Spleen (tissue), 11 donors: ENCODE results near the gene IL17F. TPM values are rescaled to one million over a fixed set of nuclear protein-coding genes. Genes with fewer than 3 reads are reported as not detected.

Experiments used
- DNase-seq: peaks from one replicate; pipeline ENCODE4 v3.0.0-alpha.2; 2020
- H3K27ac ChIP-seq, 8 donors: fragments of 200-600 bp; sonication (generic) in 7 of 8; 1 replicate in 4 of 8; 2 replicates in 4 of 8; pipeline versions ENCODE4 v1.5.0 to v1.8.0; 2016 to 2021; ENCODE audit warnings: inconsistent platforms in 4 of 8, mild to moderate bottlenecking in 4 of 8, moderate library complexity in 1 of 8
- H3K27me3 ChIP-seq, 7 donors: fragments of 200-600 bp; sonication (generic) in 6 of 7; replicated peaks in 1 of 7; 1 replicate in 4 of 7; 2 replicates in 3 of 7; pipeline versions ENCODE4 v1.5.0 to v1.8.0; 2016 to 2021; ENCODE audit warnings: inconsistent platforms in 3 of 7, mild to moderate bottlenecking in 1 of 7
- H3K36me3 ChIP-seq, 6 donors: fragments of 200-600 bp; sonication (generic) in 5 of 6; 1 replicate in 4 of 6; 2 replicates in 2 of 6; pipeline versions ENCODE4 v1.5.0 to v1.8.0; 2016 to 2021; ENCODE audit warnings: inconsistent platforms in 2 of 6
- H3K4me1 ChIP-seq, 6 donors: fragments of 200-600 bp; sonication (generic) in 5 of 6; 1 replicate in 3 of 6; 2 replicates in 3 of 6; pipeline versions ENCODE4 v1.5.0 to v1.8.0; 2016 to 2021; ENCODE audit warnings: inconsistent platforms in 3 of 6
- H3K4me3 ChIP-seq, 8 donors: fragments of 200-600 bp; sonication (generic) in 7 of 8; 1 replicate in 4 of 8; 2 replicates in 4 of 8; pipeline versions ENCODE4 v1.5.0 to v1.8.0; 2016 to 2021; ENCODE audit warnings: inconsistent platforms in 4 of 8, mild to moderate bottlenecking in 4 of 8, moderate library complexity in 2 of 8
- H3K9me3 ChIP-seq, 8 donors: fragments of 200-600 bp; sonication (generic) in 7 of 8; 1 replicate in 4 of 8; 2 replicates in 4 of 8; pipeline versions ENCODE4 v1.5.0 to v1.8.0; 2016 to 2021; ENCODE audit warnings: inconsistent platforms in 4 of 8
- CTCF ChIP-seq, 11 experiments: fragments of 200-600 bp in 7 of 11; fragments of 450-650 bp in 4 of 11; sonication (generic) in 4 of 11; IDR thresholded peaks in 8 of 11; conservative IDR thresholded peaks in 3 of 11; 1 replicate in 7 of 11; 2 replicates in 4 of 11; pipeline versions ENCODE4 v1.4.0 to v1.8.0; 2016 to 2021; ENCODE audit warnings: antibody characterized with exemption in 11 of 11, inconsistent platforms in 4 of 11, mild to moderate bottlenecking in 1 of 11
- POLR2A ChIP-seq, 3 donors: fragments of 450-650 bp; IDR thresholded peaks; one replicate each; pipeline ENCODE4 v1.5.1; 2017; ENCODE audit warnings: antibody characterized with exemption in 3 of 3, mild to moderate bottlenecking in 1 of 3
- POLR2AphosphoS5 ChIP-seq, 3 donors: sonication (generic); formaldehyde crosslinking; IDR thresholded peaks; one replicate each; pipeline ENCODE4 v1.5.1; 2017; ENCODE audit warnings: antibody characterized with exemption in 3 of 3
- WGBS, 5 donors: extraction: QIAGEN DNeasy Blood & Tissue Kit in 3 of 5; methylation state at CpG; one replicate each; pipeline versions ENCODE4 v1.1.5 to v1.1.7; 2013 to 2018; 5-methylcytosine and 5-hydroxymethylcytosine counted together
- intact Hi-C: fragments of 100-400 bp; cut with DNase I; formaldehyde crosslinking; loops from one replicate; pipeline ENCODE4 v1.15.0; 2023; ENCODE audit warnings: low total_unique reads
- polyA plus RNA-seq, 3 donors: library from polyadenylated mRNA; stranded (reverse); fragments of 200-250 nt; gene quantifications; one replicate each; pipeline ENCODE4 v1.2.1, GENCODE V29; 2013
- total RNA-seq, 7 donors: library from RNA; depleted of rRNA in 3 of 7; stranded (reverse); fragments of >200 nt in 3 of 7; fragmentation: NEBNext Ultra II Directional in 4 of 7; extraction: Animal tissue kit (Norgen Biotek cat#: 25700) in 4 of 7; gene quantifications; one replicate each; pipeline versions ENCODE4 v1.1.0 to v1.2.1, GENCODE V29; 2016 to 2021
- donor health status: healthy with polysubstance abuse.
- donor health status: DM: no; HTN: no; CAD: no; lungs with moderate emphysema.
- donor health status: DM: no; HTN: no; CAD: no.
- donor health status: Bipolar disorder and iron deficiency.
- donor health status: healthy.
- donor health status: DM: no; HTN: no; CAD: no.
- donor health status: DM: yes; HTN: yes; CAD: no.

IL17F gene
- total and polyA plus RNA-seq, 10 donors = not detected

GRCh38 chr6:52260634-52261033 lies 16.3 kb upstream of the IL17F start:
- no peak for DNase-seq
- intact Hi-C loops = loop anchor here (10.0 kb wide), 2 partner anchors 96 to 206 kb away; no protein-coding TSS in a partner anchor
- peaks cover 0 to 57% (median 32%) of the 10 kb centered on the region in 6 donors for H3K36me3 ChIP-seq
- WGBS, 5 donors = 89 to 96% (median 94%) methylated on average over 3 of the region's 3 CpGs
- peaks cover 0 to 8% (median 0%) of the 10 kb centered on the region in 6 donors for H3K4me1 ChIP-seq
- TF ChIP-seq CTCF (IDR thresholded peaks at IDR 0.05 in 8 of 11, conservative IDR thresholded peaks at IDR 0.05 in 3 of 11) (no peak), POLR2A (IDR thresholded peaks at IDR 0.05) (no peak), POLR2AphosphoS5 (IDR thresholded peaks at IDR 0.05) (no peak)
- peaks cover 0 to 8% (median 0%) of the 10 kb centered on the region in 7 donors for H3K27me3 ChIP-seq
- no peak overlapping the region for H3K4me3 ChIP-seq
- H3K9me3 ChIP-seq = no peaks in the 10 kb centered on the region
- H3K27ac ChIP-seq = no peak overlapping the region

- peaks cover 0 to 40% (median 0%) of the 10 kb centered on the region in 7 donors for H3K27me3 ChIP-seq
- H3K27ac ChIP-seq = no peak overlapping the region
- no peaks in the 10 kb centered on the region for H3K4me1 ChIP-seq
- H3K4me3 ChIP-seq = no peak overlapping the region
- DNase-seq = no peak
- intact Hi-C loops = no loop called here
- WGBS, 5 donors = 88 to 100% (median 93%) methylated on average over 2 of the region's 2 CpGs
- H3K9me3 ChIP-seq = no peaks in the 10 kb centered on the region
- TF ChIP-seq POLR2AphosphoS5 (IDR thresholded peaks at IDR 0.05) (no peak), CTCF (IDR thresholded peaks at IDR 0.05 in 8 of 11, conservative IDR thresholded peaks at IDR 0.05 in 3 of 11) (no peak), POLR2A (IDR thresholded peaks at IDR 0.05) (no peak)
- peaks cover 0 to 5% (median 0%) of the 10 kb centered on the region in 6 donors for H3K36me3 ChIP-seq
These were observed 11.1 kb upstream of the IL17F start for GRCh38 chr6:52255434-52255833.

- TF ChIP-seq POLR2A (IDR thresholded peaks at IDR 0.05) (no peak), POLR2AphosphoS5 (IDR thresholded peaks at IDR 0.05) (no peak), CTCF (IDR thresholded peaks at IDR 0.05 in 8 of 11, conservative IDR thresholded peaks at IDR 0.05 in 3 of 11) (no peak)
- H3K4me3 ChIP-seq = no peak overlapping the region
- no peaks in the 10 kb centered on the region for H3K4me1 ChIP-seq
- intact Hi-C loops = no loop called here
- peaks cover 0 to 46% (median 0%) of the 10 kb centered on the region in 7 donors for H3K27me3 ChIP-seq
- no peaks in the 10 kb centered on the region for H3K36me3 ChIP-seq
- no peak overlapping the region for H3K27ac ChIP-seq
- 93 to 97% (median 94%) methylated on average over 8 of the region's 8 CpGs for WGBS, 5 donors
- DNase-seq = no peak
- H3K9me3 ChIP-seq = no peaks in the 10 kb centered on the region
These were observed 10.6 kb upstream of the IL17F start for GRCh38 chr6:52254731-52255378.

- WGBS, 5 donors = 14 to 34% (median 25%) methylated on average over 9 of the region's 9 CpGs
- Histone ChIP-seq H3K9me3 (no peaks in the 10 kb centered on the region), H3K27me3 (peaks cover 0 to 48% (median 0%) of the 10 kb centered on the region in 7 donors), H3K36me3 (no peaks in the 10 kb centered on the region), H3K4me3 (no peak overlapping the region), H3K27ac (no peak overlapping the region), H3K4me1 (no peaks in the 10 kb centered on the region)
- no peak for DNase-seq
- TF ChIP-seq POLR2AphosphoS5 (IDR thresholded peaks at IDR 0.05) (no peak), POLR2A (IDR thresholded peaks at IDR 0.05) (no peak), CTCF (IDR thresholded peaks at IDR 0.05 in 8 of 11, conservative IDR thresholded peaks at IDR 0.05 in 3 of 11) (no peak)
- intact Hi-C loops = no loop called here
These were observed 9.2 kb upstream of the IL17F start for GRCh38 chr6:52253494-52253893.
